GM23248 (cell line): ENCODE results near the gene TSR2. TPM values are rescaled to one million over a fixed set of nuclear protein-coding genes. Genes with fewer than 3 reads are reported as not detected.

Experiments
- DNase-seq: peaks from one replicate; pipeline ENCODE4 v3.0.0-alpha.2; 2015
- H2AFZ ChIP-seq: fragments of 200-600 bp; sonication (generic); 2 replicates; pipeline ENCODE4 v1.6.1; 2016; ENCODE audit warnings: antibody characterized with exemption
- H3F3A ChIP-seq: fragments of 200-600 bp; sonication (generic); 2 replicates; pipeline ENCODE4 v1.6.1; 2016; ENCODE audit warnings: mild to moderate bottlenecking, antibody characterized with exemption, mixed run types; ENCODE audit not compliant: insufficient read depth
- H3K27ac ChIP-seq: fragments of 200-600 bp; sonication (generic); 2 replicates; pipeline ENCODE4 v1.5.1; 2016; ENCODE audit warnings: mild to moderate bottlenecking
- H3K27me3 ChIP-seq: fragments of 200-600 bp; sonication (generic); replicated peaks from 2 replicates; pipeline ENCODE4 v1.6.1; 2016; ENCODE audit warnings: mild to moderate bottlenecking; ENCODE audit not compliant: insufficient read depth
- H3K36me3 ChIP-seq: fragments of 200-600 bp; sonication (generic); 2 replicates; pipeline ENCODE4 v1.6.1; 2016; ENCODE audit warnings: low read depth, mild to moderate bottlenecking
- H3K4me1 ChIP-seq: fragments of 200-600 bp; sonication (generic); 2 replicates; pipeline ENCODE4 v1.6.1; 2016; ENCODE audit warnings: mild to moderate bottlenecking; ENCODE audit not compliant: insufficient read depth
- H3K4me2 ChIP-seq: fragments of 200-600 bp; sonication (generic); one replicate; pipeline ENCODE4 v1.6.1; 2016; ENCODE audit warnings: mild to moderate bottlenecking; ENCODE audit not compliant: unreplicated experiment
- H3K4me3 ChIP-seq: fragments of 200-600 bp; sonication (generic); 2 replicates; pipeline ENCODE4 v1.5.1; 2016; ENCODE audit warnings: mild to moderate bottlenecking
- H3K79me2 ChIP-seq: fragments of 200-600 bp; sonication (generic); 2 replicates; pipeline ENCODE4 v1.6.1; 2016; ENCODE audit warnings: mild to moderate bottlenecking; ENCODE audit not compliant: insufficient read depth
- H3K9ac ChIP-seq: fragments of 200-600 bp; sonication (generic); 2 replicates; pipeline ENCODE4 v1.6.1; 2016; ENCODE audit warnings: mild to moderate bottlenecking
- H3K9me2 ChIP-seq: fragments of 200-600 bp; sonication (generic); 2 replicates; pipeline ENCODE4 v1.6.1; 2016; ENCODE audit warnings: mixed run types, mild to moderate bottlenecking, moderate library complexity; ENCODE audit not compliant: insufficient read depth
- H3K9me3 ChIP-seq: fragments of 200-600 bp; sonication (generic); one replicate; pipeline ENCODE4 v1.6.1; 2017; ENCODE audit warnings: low read depth
- H4K20me1 ChIP-seq: fragments of 200-600 bp; sonication (generic); 2 replicates; pipeline ENCODE4 v1.6.0; 2016; ENCODE audit not compliant: insufficient read depth
- EZH2 ChIP-seq: fragments of 200-600 bp; sonication (generic); IDR thresholded peaks from 2 replicates; pipeline ENCODE4 v1.6.1; 2018; ENCODE audit warnings: antibody characterized with exemption, mild to moderate bottlenecking; ENCODE audit not compliant: insufficient read depth, poor library complexity, severe bottlenecking
- EZH2phosphoT487 ChIP-seq: fragments of 200-600 bp; sonication (generic); IDR thresholded peaks from 2 replicates; pipeline ENCODE4 v1.6.1; 2018; ENCODE audit warnings: antibody characterized with exemption, moderate library complexity, mild to moderate bottlenecking, low read depth; ENCODE audit not compliant: insufficient read depth
- WGBS, 2 experiments: methylation state at CpG; one replicate each; pipeline ENCODE4 v1.1.6; 2015 to 2017; ENCODE audit warnings: low lambda C conversion rate in 2 of 2, low coverage in 1 of 2; ENCODE audit errors: missing lambda C conversion rate in 2 of 2; 5-methylcytosine and 5-hydroxymethylcytosine counted together
- in situ Hi-C: fragments of 300-500 bp; cut with MboI; formaldehyde crosslinking; loops from 2 replicates; pipeline ENCODE4 v1.15.0; 2020
- polyA plus RNA-seq: library from polyadenylated mRNA; unstranded; fragments of >200 nt; fragmentation: Nextera tagmentation; extraction: Ambion mirVana; gene quantifications from 2 replicates; pipeline ENCODE4 v1.2.1, GENCODE V29; 2016
- total RNA-seq: library from RNA; depleted of rRNA; stranded (reverse); fragments of >200 nt; shearing (Covaris generic); gene quantifications from 2 replicates; pipeline ENCODE4 v1.2.3, GENCODE V29; 2014

The TSR2 gene
- total and polyA plus RNA-seq, 2 experiments from 2014 or later: 19.6 to 42.4 TPM

- Histone ChIP-seq H3K27ac (no peak overlapping the region), H3K9me2 (no peaks in the 10 kb centered on the region), H3K4me2 (no peak overlapping the region), H2AFZ (no peak overlapping the region), H3K9me3 (no peaks in the 10 kb centered on the region), H3K4me1 (no peaks in the 10 kb centered on the region), H3K4me3 (no peak overlapping the region), H3F3A (no peaks in the 10 kb centered on the region), H4K20me1 (no peaks in the 10 kb centered on the region), H3K36me3 (no peaks in the 10 kb centered on the region), H3K27me3 (no peaks in the 10 kb centered on the region), H3K79me2 (no peaks in the 10 kb centered on the region), H3K9ac (no peak overlapping the region)
- no peak for TF ChIP-seq EZH2phosphoT487
- TF ChIP-seq EZH2: no peak
- in situ Hi-C loops: loop anchor here (25.0 kb wide), 1 partner anchor 398 kb away; the partner anchor contains the start of gene PHF8
- no peak for DNase-seq
- WGBS, 2 experiments: 78 to 81% methylated on average over 1 to 2 of the region's 2 CpGs
Observed at GRCh38 chrX:54435121-54435520, 5.1 kb upstream of the TSR2 start.

GRCh38 chrX:54442790-54443189 is 2.6 kb downstream of the TSR2 start:
- no peaks in the 10 kb centered on the region for H3K27me3 ChIP-seq
- no peak overlapping the region for H3K4me3 ChIP-seq
- no peak overlapping the region for H3K27ac ChIP-seq
- H3K79me2 ChIP-seq: peaks cover 33% of the 10 kb centered on the region
- TF ChIP-seq EZH2phosphoT487 (no peak), EZH2 (no peak)
- peaks cover 5% of the 10 kb centered on the region; the same call in 1 of the 2 replicates for H3K4me1 ChIP-seq
- no peaks in the 10 kb centered on the region for H3K9me3 ChIP-seq
- H3K36me3 ChIP-seq: no peaks in the 10 kb centered on the region
- H4K20me1 ChIP-seq: no peaks in the 10 kb centered on the region
- H3F3A ChIP-seq: no peaks in the 10 kb centered on the region
- no peaks in the 10 kb centered on the region for H3K9me2 ChIP-seq
- no peak for DNase-seq
- H3K9ac ChIP-seq: no peak overlapping the region
- in situ Hi-C loops: loop anchor here (25.0 kb wide), 1 partner anchor 405 kb away; the partner anchor contains the start of gene PHF8
- H3K4me2 ChIP-seq: no peak overlapping the region
- no peak overlapping the region for H2AFZ ChIP-seq

GRCh38 chrX:54444752-54445151 is 4.5 kb downstream of the TSR2 start:
- DNase-seq: no peak
- peaks cover 33% of the 10 kb centered on the region for H3K79me2 ChIP-seq
- H3K9ac ChIP-seq: no peak overlapping the region
- H3K36me3 ChIP-seq: no peaks in the 10 kb centered on the region
- TF ChIP-seq EZH2: no peak
- no peak for TF ChIP-seq EZH2phosphoT487
- H3K27ac ChIP-seq: no peak overlapping the region
- H3K4me1 ChIP-seq: peaks cover 5% of the 10 kb centered on the region; the same call in 1 of the 2 replicates
- H4K20me1 ChIP-seq: no peaks in the 10 kb centered on the region
- H2AFZ ChIP-seq: no peak overlapping the region
- H3F3A ChIP-seq: no peaks in the 10 kb centered on the region
- H3K9me3 ChIP-seq: no peaks in the 10 kb centered on the region
- no peaks in the 10 kb centered on the region for H3K27me3 ChIP-seq
- no peak overlapping the region for H3K4me3 ChIP-seq
- H3K4me2 ChIP-seq: no peak overlapping the region
- H3K9me2 ChIP-seq: no peaks in the 10 kb centered on the region
- in situ Hi-C loops: loop anchor here (25.0 kb wide), 1 partner anchor 407 kb away; the partner anchor contains the start of gene PHF8
- 85 to 87% methylated on average over 5 to 6 of the region's 6 CpGs for WGBS, 2 experiments

GRCh38 chrX:54446084-54446483 is 5.9 kb downstream of the TSR2 start:
- 58 to 80% methylated on average over 5 to 8 of the region's 17 CpGs for WGBS, 2 experiments
- H3K9me2 ChIP-seq: no peaks in the 10 kb centered on the region
- H3K9me3 ChIP-seq: no peaks in the 10 kb centered on the region
- H3F3A ChIP-seq: no peaks in the 10 kb centered on the region
- TF ChIP-seq EZH2 (no peak), EZH2phosphoT487 (no peak)
- no peaks in the 10 kb centered on the region for H3K36me3 ChIP-seq
- no peak overlapping the region for H3K27ac ChIP-seq
- no peak overlapping the region for H3K9ac ChIP-seq
- peaks cover 25% of the 10 kb centered on the region for H3K79me2 ChIP-seq
- DNase-seq: no peak
- no peak overlapping the region for H2AFZ ChIP-seq
- H3K4me2 ChIP-seq: no peak overlapping the region
- no peaks in the 10 kb centered on the region for H3K27me3 ChIP-seq
- H4K20me1 ChIP-seq: no peaks in the 10 kb centered on the region
- no peak overlapping the region for H3K4me3 ChIP-seq
- in situ Hi-C loops: loop anchor here (25.0 kb wide), 1 partner anchor 409 kb away; the partner anchor contains the start of gene PHF8
- H3K4me1 ChIP-seq: peaks cover 4% of the 10 kb centered on the region; the same call in 1 of the 2 replicates
